Measurements from ENCODE around the gene ADK. TPM values are rescaled to one million over a fixed set of nuclear protein-coding genes. Genes with fewer than 3 reads are reported as not detected.

Gene ADK
- total RNA-seq, 3 donors from 2014 or later (not counting 1 experiment from before 2014, with no cell fraction given) = 13.4 to 16.1 (median 14.1) TPM

- peaks cover 0 to 3% of the 10 kb centered on the region in 2 donors for H3K9me3 Mint-ChIP-seq
- peaks cover 24% of the 10 kb centered on the region for H3K36me3 Mint-ChIP-seq
- ATAC-seq (no peak), DNase-seq (no peak)
- H3K27ac Mint-ChIP-seq = no peak overlapping the region
- no peaks in the 10 kb centered on the region for H3K27me3 Mint-ChIP-seq (ENCODE audit: low read depth in 2 of 2)
- H3K27ac ChIP-seq (ENCODE audit: low read length) = no peak overlapping the region
- no peak for TF ChIP-seq CTCF (IDR thresholded peaks at IDR 0.05)
- intact Hi-C loops (cut with micrococcal nuclease) = no loop called here
- no peaks in the 10 kb centered on the region for H3K4me1 Mint-ChIP-seq
- H3K4me1 ChIP-seq (ENCODE audit: control insufficient read depth, insufficient read depth, low read length) = no peaks in the 10 kb centered on the region
- no peak overlapping the region for H3K4me3 ChIP-seq (ENCODE audit: low read length)
- no peaks in the 10 kb centered on the region for H3K36me3 ChIP-seq (ENCODE audit: control insufficient read depth, insufficient read depth, low read length)
- H3K4me3 Mint-ChIP-seq = no peak overlapping the region
- H3K27me3 ChIP-seq (ENCODE audit: control insufficient read depth, insufficient read depth, low read length) = no peaks in the 10 kb centered on the region
- H3K9me3 ChIP-seq (ENCODE audit: control insufficient read depth, insufficient read depth, low read length) = no peaks in the 10 kb centered on the region
Measured at GRCh38 chr10:74620626-74621025, 469.6 kb downstream of the ADK start.

GRCh38 chr10:74623786-74624185 is 472.8 kb downstream of the ADK start:
- Mint-ChIP-seq H3K4me3 (no peak overlapping the region), H3K4me1 (no peaks in the 10 kb centered on the region), H3K27me3 (ENCODE audit: low read depth in 2 of 2) (no peaks in the 10 kb centered on the region), H3K36me3 (peaks cover 24% of the 10 kb centered on the region), H3K27ac (no peak overlapping the region), H3K9me3 (peaks cover 0 to 3% of the 10 kb centered on the region in 2 donors)
- 100% methylated on average over 1 of the region's 2 CpGs for WGBS (ENCODE audit: insufficient coverage)
- intact Hi-C loops (cut with micrococcal nuclease) = no loop called here
- Histone ChIP-seq H3K27ac (ENCODE audit: low read length) (no peak overlapping the region), H3K27me3 (ENCODE audit: control insufficient read depth, insufficient read depth, low read length) (no peaks in the 10 kb centered on the region), H3K9me3 (ENCODE audit: control insufficient read depth, insufficient read depth, low read length) (no peaks in the 10 kb centered on the region), H3K36me3 (ENCODE audit: control insufficient read depth, insufficient read depth, low read length) (no peaks in the 10 kb centered on the region), H3K4me1 (ENCODE audit: control insufficient read depth, insufficient read depth, low read length) (no peaks in the 10 kb centered on the region), H3K4me3 (ENCODE audit: low read length) (no peak overlapping the region)
- ATAC-seq (no peak), DNase-seq (no peak)
- no peak for TF ChIP-seq CTCF (IDR thresholded peaks at IDR 0.05)

GRCh38 chr10:74624501-74624900 is 473.5 kb downstream of the ADK start:
- Histone ChIP-seq H3K36me3 (ENCODE audit: control insufficient read depth, insufficient read depth, low read length) (no peaks in the 10 kb centered on the region), H3K4me1 (ENCODE audit: control insufficient read depth, insufficient read depth, low read length) (no peaks in the 10 kb centered on the region), H3K9me3 (ENCODE audit: control insufficient read depth, insufficient read depth, low read length) (no peaks in the 10 kb centered on the region), H3K27ac (ENCODE audit: low read length) (no peak overlapping the region), H3K4me3 (ENCODE audit: low read length) (no peak overlapping the region), H3K27me3 (ENCODE audit: control insufficient read depth, insufficient read depth, low read length) (no peaks in the 10 kb centered on the region)
- WGBS (ENCODE audit: insufficient coverage) = 100% methylated on average over 1 of the region's 1 CpG
- Mint-ChIP-seq H3K27me3 (ENCODE audit: low read depth in 2 of 2) (no peaks in the 10 kb centered on the region), H3K4me1 (no peaks in the 10 kb centered on the region), H3K4me3 (no peak overlapping the region), H3K27ac (no peak overlapping the region), H3K9me3 (peaks cover 0 to 3% of the 10 kb centered on the region in 2 donors), H3K36me3 (peaks cover 24% of the 10 kb centered on the region)
- intact Hi-C loops (cut with micrococcal nuclease) = no loop called here
- no peak for ATAC-seq
- TF ChIP-seq CTCF (IDR thresholded peaks at IDR 0.05) = no peak
- DNase-seq = no peak

- no peaks in the 10 kb centered on the region for H3K36me3 ChIP-seq (ENCODE audit: control insufficient read depth, insufficient read depth, low read length)
Measured at GRCh38 chr10:74628136-74628535, 477.1 kb downstream of the ADK start.

More at GRCh38 chr10:74628136-74628535, 477.1 kb downstream of the ADK start:
- no peak overlapping the region for H3K4me3 ChIP-seq (ENCODE audit: low read length)
- DNase-seq = no peak
- H3K27me3 ChIP-seq (ENCODE audit: control insufficient read depth, insufficient read depth, low read length) = no peaks in the 10 kb centered on the region
- no peaks in the 10 kb centered on the region for H3K4me1 ChIP-seq (ENCODE audit: control insufficient read depth, insufficient read depth, low read length)
- WGBS (ENCODE audit: insufficient coverage) = 90% methylated on average over 2 of the region's 2 CpGs
- Mint-ChIP-seq H3K4me1 (no peaks in the 10 kb centered on the region), H3K27me3 (ENCODE audit: low read depth in 2 of 2) (no peaks in the 10 kb centered on the region), H3K4me3 (no peak overlapping the region), H3K9me3 (no peaks in the 10 kb centered on the region), H3K27ac (no peak overlapping the region), H3K36me3 (no peaks in the 10 kb centered on the region)
- ATAC-seq = no peak
- TF ChIP-seq CTCF (IDR thresholded peaks at IDR 0.05) = no peak
- no peaks in the 10 kb centered on the region for H3K9me3 ChIP-seq (ENCODE audit: control insufficient read depth, insufficient read depth, low read length)
- intact Hi-C loops (cut with micrococcal nuclease) = no loop called here
- no peak overlapping the region for H3K27ac ChIP-seq (ENCODE audit: low read length)
